ENCODE results near the gene NDFIP1. TPM values are rescaled to one million over a fixed set of nuclear protein-coding genes. Genes with fewer than 3 reads are reported as not detected.
"Not testable (repeated sequence)": the region's sequence is repeated elsewhere in the genome, so short reads cannot be mapped to it uniquely, and the experiment has no call there.

NDFIP1 gene
- total RNA-seq, 2 experiments from 2014 or later = 59.2 to 62.3 TPM

DNA sequence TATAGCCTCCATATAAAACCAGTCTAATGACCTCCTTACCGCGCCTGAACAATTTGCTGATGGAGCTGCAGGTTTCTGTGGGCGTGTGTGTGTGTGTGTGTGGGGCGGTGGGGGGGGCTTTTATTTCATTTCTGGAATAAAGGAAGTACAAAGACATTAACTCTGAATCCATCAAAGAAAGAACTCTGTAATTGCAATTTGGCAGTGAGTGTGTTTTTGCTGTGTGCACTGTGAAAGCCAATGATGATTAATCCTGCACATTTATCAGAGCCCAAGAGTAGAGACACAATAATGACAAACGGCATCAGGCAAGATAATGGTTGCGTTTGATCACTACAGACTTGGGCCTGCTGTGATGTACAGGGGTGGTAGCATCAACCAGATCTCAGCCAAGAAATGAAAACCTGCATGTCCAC lies 29.3 kb upstream of the NDFIP1 start:
- Mint-ChIP-seq H3K27ac (no peak overlapping the region), H3K9me3 (no peaks in the 10 kb centered on the region)

DNA sequence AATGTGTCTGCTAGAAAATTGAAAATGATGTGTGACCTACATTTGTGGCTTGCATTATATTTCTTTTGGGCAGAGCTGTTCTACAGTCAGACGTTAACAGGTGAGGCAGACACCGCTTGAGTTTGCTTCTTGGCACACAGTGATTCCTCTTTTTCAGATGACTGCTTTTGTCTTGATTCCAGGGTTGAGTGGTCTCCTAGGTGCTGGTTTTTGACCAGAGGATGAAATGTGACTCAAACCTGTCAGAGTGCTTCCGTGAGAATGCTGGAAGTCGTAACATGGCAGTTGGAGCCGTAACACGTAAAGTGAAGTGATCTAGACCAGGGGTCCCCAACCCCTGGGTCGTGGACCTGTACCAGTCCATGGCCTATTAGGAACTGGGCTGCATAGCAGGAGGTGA lies 28.3 kb upstream of the NDFIP1 start:
- peaks cover 13% of the 10 kb centered on the region for H3K4me1 Mint-ChIP-seq
- no peak overlapping the region for H3K27ac Mint-ChIP-seq
- H3K4me3 Mint-ChIP-seq = no peak overlapping the region
- H3K9me3 Mint-ChIP-seq = no peaks in the 10 kb centered on the region
- H3K27me3 Mint-ChIP-seq = no peaks in the 10 kb centered on the region
- DNase-seq = no peak
- ATAC-seq (ENCODE audit: low read depth) = no peak
- no peaks in the 10 kb centered on the region for H3K36me3 Mint-ChIP-seq
- POLR2A ChIA-PET = no interaction called here

More for the DNA sequence above, 29.3 kb upstream of the NDFIP1 start:
- DNase-seq = no peak
- peaks cover 13% of the 10 kb centered on the region for H3K4me1 Mint-ChIP-seq
- no peaks in the 10 kb centered on the region for H3K36me3 Mint-ChIP-seq
- POLR2A ChIA-PET = no interaction called here
- H3K4me3 Mint-ChIP-seq = no peak overlapping the region
- ATAC-seq (ENCODE audit: low read depth) = no peak
- H3K27me3 Mint-ChIP-seq = no peaks in the 10 kb centered on the region

DNA sequence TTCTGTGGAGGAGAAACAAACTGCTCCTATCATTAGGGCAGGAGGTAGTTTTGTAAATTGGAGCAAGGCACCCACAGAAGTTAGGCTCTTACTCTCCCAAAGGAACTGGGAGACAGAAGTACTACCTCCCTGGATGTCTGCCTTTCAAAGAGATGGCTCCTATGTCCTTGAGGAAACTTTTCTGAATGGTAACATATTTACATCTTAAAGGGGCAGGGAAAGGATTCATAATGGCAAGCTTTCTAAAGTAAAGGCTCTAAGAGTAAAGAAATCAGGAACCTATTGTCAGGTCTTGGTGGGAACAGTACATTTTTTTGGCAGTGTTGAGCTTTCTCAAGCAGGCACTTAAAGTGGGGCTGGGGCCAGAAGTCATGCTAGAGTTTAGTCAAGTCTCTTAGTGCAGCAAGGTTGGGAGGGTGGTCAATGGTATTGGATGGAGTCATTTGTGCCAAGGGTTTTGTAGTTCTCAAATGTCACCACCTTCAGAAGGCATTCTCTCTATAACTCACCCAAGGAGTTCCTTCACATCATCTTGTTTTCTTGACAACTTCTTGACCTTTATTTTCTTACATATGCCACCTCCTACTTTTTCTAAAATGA lies 26.3 kb upstream of the NDFIP1 start:
- Mint-ChIP-seq H3K27ac (peak overlapping the region; percentile 3), H3K27me3 (no peaks in the 10 kb centered on the region), H3K4me3 (no peak overlapping the region), H3K4me1 (peaks cover 13% of the 10 kb centered on the region), H3K9me3 (no peaks in the 10 kb centered on the region), H3K36me3 (no peaks in the 10 kb centered on the region)
- POLR2A ChIA-PET = no interaction called here
- no peak for ATAC-seq (ENCODE audit: low read depth)
- no peak for DNase-seq

DNA sequence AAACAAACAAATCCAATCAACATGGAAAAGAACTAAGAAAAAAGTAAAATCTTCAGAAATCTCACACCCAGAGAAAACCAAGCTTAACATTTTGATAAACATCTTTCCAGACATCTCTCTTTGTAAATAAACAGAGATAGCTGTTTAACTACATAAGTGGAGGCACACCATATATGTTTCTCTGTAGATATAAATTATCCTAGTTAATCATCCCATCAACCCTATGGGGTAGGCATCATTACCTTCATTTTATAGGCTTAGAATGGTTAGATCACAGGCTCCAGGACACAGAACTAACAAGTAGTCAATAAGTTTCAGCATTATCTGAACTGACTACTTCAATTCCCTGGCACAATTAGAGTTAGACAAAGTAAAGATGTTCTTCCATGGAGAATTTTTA lies 22.4 kb upstream of the NDFIP1 start:
- Mint-ChIP-seq H3K27ac (no peak overlapping the region), H3K36me3 (no peaks in the 10 kb centered on the region), H3K4me3 (no peak overlapping the region), H3K4me1 (peaks cover 21% of the 10 kb centered on the region), H3K27me3 (no peaks in the 10 kb centered on the region), H3K9me3 (no peaks in the 10 kb centered on the region)
- DNase-seq = no peak
- no peak for ATAC-seq (ENCODE audit: low read depth)
- POLR2A ChIA-PET = no interaction called here

DNA sequence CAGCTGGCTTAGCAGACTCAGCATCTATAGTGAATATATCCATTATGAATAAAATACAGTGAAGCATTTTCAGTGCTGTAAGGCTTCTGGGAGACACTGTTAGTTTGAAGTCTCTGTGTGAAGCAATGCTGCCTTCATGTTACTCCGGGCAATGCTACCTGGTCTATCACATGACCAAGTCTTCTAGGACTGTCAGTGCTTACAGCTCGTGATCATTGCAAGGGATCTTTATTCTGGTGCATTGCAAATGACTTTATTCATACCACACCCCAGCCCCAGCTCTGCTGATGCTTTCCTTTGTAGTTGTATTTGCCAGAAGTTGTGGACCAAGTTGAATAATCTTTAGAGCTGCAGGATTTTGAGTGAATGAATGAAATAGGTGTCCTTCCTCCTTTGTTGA lies 21.9 kb upstream of the NDFIP1 start:
- Mint-ChIP-seq H3K27me3 (no peaks in the 10 kb centered on the region), H3K36me3 (no peaks in the 10 kb centered on the region), H3K4me3 (no peak overlapping the region), H3K27ac (no peak overlapping the region), H3K4me1 (peaks cover 24% of the 10 kb centered on the region), H3K9me3 (no peaks in the 10 kb centered on the region)
- DNase-seq (no peak), ATAC-seq (ENCODE audit: low read depth) (no peak)
- POLR2A ChIA-PET = no interaction called here

DNA sequence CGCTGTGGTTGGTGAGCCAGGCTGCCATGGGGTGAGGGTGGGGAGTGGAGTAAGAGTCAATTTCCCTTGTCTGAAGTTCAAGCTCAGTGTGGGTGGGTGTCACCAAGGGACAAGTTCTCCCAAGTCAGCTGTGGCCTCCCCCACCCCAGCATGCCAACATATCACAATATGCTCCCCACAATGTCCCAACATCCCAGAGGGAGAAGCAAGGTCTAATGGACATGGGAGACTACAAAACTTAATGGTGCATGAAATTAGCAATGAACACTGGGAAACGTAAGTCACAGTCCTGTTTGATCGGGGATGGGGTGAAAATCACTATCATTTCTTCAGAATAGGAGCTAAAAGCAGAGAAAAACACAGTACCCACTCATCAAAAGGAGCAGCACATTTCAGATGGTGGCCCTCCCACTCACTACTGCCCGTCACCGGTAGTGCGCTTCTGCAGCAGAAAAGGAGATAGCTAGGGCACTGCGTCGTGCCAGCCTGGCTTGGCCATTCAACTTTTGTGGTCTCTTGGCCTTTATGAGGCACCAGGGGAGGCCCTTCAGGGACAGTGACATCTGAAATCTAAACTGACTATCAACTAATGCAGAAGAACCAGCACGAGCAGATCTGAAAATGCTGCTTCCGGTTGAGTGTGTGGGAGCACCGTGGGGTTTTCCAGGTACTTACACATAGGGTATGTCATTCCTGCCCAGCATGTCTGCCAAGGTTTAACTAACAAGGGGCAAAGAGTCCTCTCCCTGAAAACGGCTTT lies 20.5 kb upstream of the NDFIP1 start:
- no peaks in the 10 kb centered on the region for H3K36me3 Mint-ChIP-seq
- DNase-seq (no peak), ATAC-seq (ENCODE audit: low read depth) (no peak)
- no peak overlapping the region for H3K27ac Mint-ChIP-seq
- POLR2A ChIA-PET = no interaction called here
- H3K9me3 Mint-ChIP-seq = no peaks in the 10 kb centered on the region
- H3K4me3 Mint-ChIP-seq = no peak overlapping the region
- no peaks in the 10 kb centered on the region for H3K27me3 Mint-ChIP-seq
- H3K4me1 Mint-ChIP-seq = peaks cover 22% of the 10 kb centered on the region

DNA sequence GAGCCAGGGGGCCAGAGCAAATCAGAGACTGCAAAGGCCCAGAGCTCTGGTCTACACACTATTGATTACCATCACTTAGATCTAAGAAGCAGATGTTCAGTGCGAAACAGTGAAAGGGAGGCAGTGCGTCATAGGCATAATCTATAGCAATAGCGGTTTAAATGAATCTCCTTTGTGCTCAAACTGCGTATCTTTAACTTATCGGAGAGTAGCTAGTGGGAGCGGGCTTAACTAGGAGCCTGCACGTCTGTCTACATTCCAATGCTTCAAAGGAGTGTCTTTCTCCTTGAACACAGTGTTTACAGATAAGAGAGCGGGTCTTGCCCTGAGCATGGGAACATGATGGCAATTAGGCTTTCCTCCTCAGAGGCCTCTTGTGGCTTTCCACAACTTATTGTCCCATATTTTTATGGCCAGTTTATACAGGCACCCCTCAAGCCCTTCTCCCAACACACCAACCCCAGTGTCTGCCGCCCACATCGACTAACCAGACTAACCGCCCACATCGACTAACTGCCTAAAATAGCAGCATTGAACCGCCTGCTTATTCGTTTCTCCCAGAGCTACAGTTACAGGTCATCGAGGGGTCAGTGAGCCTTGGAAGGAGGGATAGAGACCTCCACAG lies 19.6 kb upstream of the NDFIP1 start:
- H3K36me3 Mint-ChIP-seq; POLR2A ChIA-PET; H3K27me3 Mint-ChIP-seq; H3K9me3 Mint-ChIP-seq; H3K27ac Mint-ChIP-seq; ATAC-seq (ENCODE audit: low read depth); H3K4me3 Mint-ChIP-seq; DNase-seq: not testable (repeated sequence)
- H3K4me1 Mint-ChIP-seq = peaks cover 17% of the 10 kb centered on the region

DNA sequence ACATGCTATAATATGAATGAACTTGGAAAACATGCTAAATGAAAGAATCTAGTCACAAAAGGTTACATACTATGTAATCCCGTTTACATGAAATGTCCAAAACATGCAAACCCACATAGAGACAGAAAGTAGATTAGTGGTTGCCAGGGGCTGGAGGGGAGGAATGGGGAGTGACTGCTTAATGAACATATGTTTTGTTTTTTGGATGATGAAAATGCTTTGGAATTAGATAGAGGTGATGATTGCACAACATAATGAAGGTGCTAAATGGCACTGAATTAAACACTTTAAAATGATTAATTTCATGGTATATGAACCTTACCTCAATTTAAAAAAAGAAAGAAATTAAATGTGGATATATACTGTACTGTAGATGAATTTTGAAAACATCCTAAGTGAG lies 17.6 kb upstream of the NDFIP1 start:
- POLR2A ChIA-PET = no interaction called here
- Mint-ChIP-seq H3K9me3 (no peaks in the 10 kb centered on the region), H3K27me3 (no peaks in the 10 kb centered on the region), H3K36me3 (peaks cover 2% of the 10 kb centered on the region), H3K27ac (no peak overlapping the region), H3K4me1 (peaks cover 29% of the 10 kb centered on the region), H3K4me3 (no peak overlapping the region)
- ATAC-seq (ENCODE audit: low read depth) = no peak
- no peak for DNase-seq

DNA sequence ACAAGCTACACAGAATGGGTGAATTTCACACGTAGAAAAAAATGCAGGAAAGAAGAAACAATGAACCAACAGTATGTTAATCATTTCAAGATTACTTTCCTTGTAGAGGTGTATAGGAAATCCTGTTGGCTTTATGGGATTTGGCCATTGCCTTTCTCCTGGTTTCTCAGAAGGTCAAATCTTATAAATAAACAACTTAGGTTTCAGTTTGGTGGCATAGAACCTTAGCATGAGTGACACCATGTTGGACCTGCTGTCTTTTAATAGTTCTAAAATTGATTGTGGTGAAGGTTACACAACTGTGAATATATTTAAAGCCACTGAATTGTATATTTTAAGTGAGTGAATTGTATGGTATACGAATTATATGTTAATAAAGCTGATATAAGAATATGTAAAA lies 16.7 kb upstream of the NDFIP1 start:
- Mint-ChIP-seq H3K9me3 (no peaks in the 10 kb centered on the region), H3K27me3 (no peaks in the 10 kb centered on the region), H3K27ac (no peak overlapping the region), H3K4me1 (peaks cover 30% of the 10 kb centered on the region), H3K36me3 (peaks cover 2% of the 10 kb centered on the region), H3K4me3 (no peak overlapping the region)
- POLR2A ChIA-PET = no interaction called here
- ATAC-seq (ENCODE audit: low read depth) = no peak
- DNase-seq = no peak

DNA sequence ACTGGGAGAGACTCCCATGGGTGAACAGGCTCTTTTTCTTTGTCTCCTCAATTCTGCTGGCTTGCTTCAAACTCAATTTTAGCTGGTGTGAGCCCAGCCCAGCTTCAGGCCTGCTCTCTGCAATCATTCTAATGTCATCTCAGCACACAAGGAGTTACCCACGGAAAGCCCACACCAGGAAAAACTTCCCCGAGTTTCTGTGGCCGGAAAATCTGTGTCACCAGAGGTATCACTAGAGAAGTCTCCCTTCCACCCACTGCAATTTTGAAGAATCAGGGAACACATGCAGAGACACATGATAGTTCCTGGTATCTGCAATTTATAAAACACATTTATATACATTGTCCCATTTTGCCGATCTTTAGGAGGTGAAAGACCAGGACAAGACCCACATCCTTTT lies 13.5 kb upstream of the NDFIP1 start:
- H3K4me1 Mint-ChIP-seq = peaks cover 41% of the 10 kb centered on the region
- POLR2A ChIA-PET = interaction anchor here (1.1 to 2.7 kb wide), 8 partner anchors 9 to 83 kb away, joined by 3 to 42 read pairs (median 6); partner anchors contain the start of genes GNPDA1 and NDFIP1
- H3K4me3 Mint-ChIP-seq = peak overlapping the region; percentile 54
- no peaks in the 10 kb centered on the region for H3K27me3 Mint-ChIP-seq
- DNase-seq (no peak), ATAC-seq (ENCODE audit: low read depth) (no peak)
- no peaks in the 10 kb centered on the region for H3K9me3 Mint-ChIP-seq
- H3K36me3 Mint-ChIP-seq = peaks cover 2% of the 10 kb centered on the region
- peak overlapping the region; percentile 89 for H3K27ac Mint-ChIP-seq

DNA sequence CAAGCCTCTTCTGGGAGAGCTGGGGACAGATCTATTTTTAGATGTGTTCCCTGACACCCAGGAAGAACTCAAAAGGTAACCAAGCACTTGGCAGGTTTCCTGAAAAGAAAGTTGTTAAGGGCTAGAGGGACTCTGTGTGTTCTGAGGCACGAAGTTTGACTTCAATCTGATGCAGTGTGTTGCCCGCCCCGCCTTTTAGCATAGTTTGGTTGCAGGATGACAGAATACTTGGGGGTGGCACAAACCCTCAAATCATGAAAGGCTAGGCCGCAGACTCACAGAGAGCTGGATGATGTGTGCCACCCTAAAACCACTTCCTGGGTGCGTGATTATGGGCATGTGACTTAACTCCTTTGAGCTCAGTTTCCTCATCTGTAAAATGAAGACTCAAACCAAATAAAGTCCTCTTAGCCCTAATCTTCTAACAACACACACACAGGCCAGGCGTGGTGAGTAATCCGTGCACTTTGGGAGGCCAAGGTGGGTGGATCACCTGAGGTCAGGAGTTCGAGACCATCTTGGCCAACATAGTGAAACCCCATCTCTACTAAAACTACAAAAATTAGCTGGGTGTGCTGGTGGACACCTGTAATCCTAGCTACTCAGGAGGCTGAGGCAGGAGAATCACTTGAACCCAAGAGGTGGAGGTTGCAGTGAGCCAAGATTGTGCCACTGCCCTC lies 12.8 kb upstream of the NDFIP1 start:
- Mint-ChIP-seq H3K4me3 (peak overlapping the region; percentile 54), H3K36me3 (peaks cover 2% of the 10 kb centered on the region), H3K27me3 (no peaks in the 10 kb centered on the region), H3K4me1 (peaks cover 41% of the 10 kb centered on the region), H3K27ac (peak overlapping the region; percentile 89), H3K9me3 (no peaks in the 10 kb centered on the region)
- POLR2A ChIA-PET = interaction anchor here (0.9 to 2.7 kb wide), 11 partner anchors 8 to 127 kb away, joined by 3 to 42 read pairs (median 5); partner anchors contain the start of genes GNPDA1, NDFIP1 and RNF14
- DNase-seq (peak; percentile 55), ATAC-seq (ENCODE audit: low read depth) (peak; percentile 88)

DNA sequence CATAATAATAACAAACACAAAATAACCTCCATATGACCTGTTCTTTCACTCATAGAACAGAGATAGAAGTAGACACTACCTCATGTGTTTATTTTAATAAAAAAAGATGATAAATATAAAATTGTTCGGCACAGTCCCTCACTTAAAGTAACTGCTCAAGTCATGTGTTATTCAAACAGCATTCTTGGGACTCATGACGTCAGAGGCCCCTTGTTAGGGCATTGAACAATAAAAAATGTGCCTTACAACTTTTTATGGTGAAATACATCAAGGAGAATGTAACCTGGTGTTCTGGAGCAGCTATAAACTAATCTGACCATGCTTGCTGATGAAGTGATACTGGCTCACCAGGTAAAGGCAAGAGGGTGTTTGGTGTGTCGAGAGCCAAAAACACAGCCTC lies 12.2 kb upstream of the NDFIP1 start:
- Mint-ChIP-seq H3K9me3 (no peaks in the 10 kb centered on the region), H3K36me3 (peaks cover 2% of the 10 kb centered on the region), H3K4me1 (peaks cover 38% of the 10 kb centered on the region), H3K27ac (no peak overlapping the region), H3K4me3 (no peak overlapping the region), H3K27me3 (no peaks in the 10 kb centered on the region)
- DNase-seq (no peak), ATAC-seq (ENCODE audit: low read depth) (no peak)
- POLR2A ChIA-PET = interaction anchor here (0.9 to 2.7 kb wide), 10 partner anchors 8 to 128 kb away, joined by 3 to 42 read pairs (median 4); partner anchors contain the start of genes GNPDA1, NDFIP1 and RNF14

DNA sequence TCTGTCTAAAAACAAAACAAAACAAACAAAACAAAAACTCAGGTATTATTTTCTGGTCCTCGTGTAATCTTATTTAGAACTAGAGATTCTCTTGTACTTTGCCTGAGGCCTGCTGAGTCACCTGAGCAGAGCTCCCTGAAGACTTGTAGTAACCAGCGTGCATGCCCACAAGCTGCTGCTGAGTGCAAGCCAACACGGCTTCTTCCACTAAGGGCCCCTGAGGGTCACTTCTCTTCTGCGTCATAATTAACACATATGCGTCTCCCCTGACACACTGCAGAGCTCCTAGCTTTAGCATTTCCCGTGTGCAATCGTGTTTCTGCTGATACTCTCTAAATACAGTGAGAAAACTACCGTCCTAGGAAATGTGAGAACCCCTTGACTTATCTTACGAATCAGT lies 10.9 kb upstream of the NDFIP1 start:
- Mint-ChIP-seq H3K27me3 (no peaks in the 10 kb centered on the region), H3K4me1 (peaks cover 33% of the 10 kb centered on the region), H3K4me3 (no peak overlapping the region), H3K9me3 (no peaks in the 10 kb centered on the region), H3K27ac (peak overlapping the region; percentile 68), H3K36me3 (peaks cover 2% of the 10 kb centered on the region)
- POLR2A ChIA-PET = interaction anchor here (1.8 kb wide), 1 partner anchor 12 kb away, joined by 9 read pairs; no protein-coding TSS in a partner anchor
- DNase-seq (no peak), ATAC-seq (ENCODE audit: low read depth) (no peak)

Measured in activated naive CD8-positive, alpha-beta T cell treated with anti-CD3 and anti-CD28 coated beads, Interleukin-2, amount 10 ng/mL, durations not matched to agents 7 days and 5 days (primary cell).